Stimulated activated CD8-positive, alpha-beta memory T cell treated with anti-CD3 and anti-CD28 coated beads, Interleukin-4, amount 100 ng/mL, for 24 hours (primary cell): ENCODE measurements around the gene CAMKMT.

Source experiments
- DNase-seq: peaks from one replicate; pipeline ENCODE4 v3.0.0-alpha.2; 2020; ENCODE audit warnings: low read depth

The CAMKMT gene

DNA sequence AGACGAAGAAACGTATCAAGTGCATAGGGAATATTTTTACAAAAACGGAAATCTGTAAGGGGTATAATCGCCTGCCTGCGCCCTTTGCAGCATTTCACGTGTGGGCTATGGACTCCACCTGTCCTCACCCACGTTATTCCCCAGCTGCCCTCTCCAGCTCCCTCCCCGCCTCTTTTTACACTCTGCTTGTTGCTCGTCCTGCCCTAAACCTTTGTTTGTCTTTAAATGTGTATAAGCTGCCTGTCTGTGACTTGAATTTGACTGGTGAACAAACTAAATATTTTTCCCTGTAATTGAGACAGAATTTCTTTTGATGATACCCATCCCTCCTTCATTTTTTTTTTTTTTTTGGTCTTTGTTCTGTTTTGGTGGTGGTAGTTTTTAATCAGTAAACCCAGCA lies 410.4 kb downstream of the CAMKMT start:
- no peak for DNase-seq

DNA sequence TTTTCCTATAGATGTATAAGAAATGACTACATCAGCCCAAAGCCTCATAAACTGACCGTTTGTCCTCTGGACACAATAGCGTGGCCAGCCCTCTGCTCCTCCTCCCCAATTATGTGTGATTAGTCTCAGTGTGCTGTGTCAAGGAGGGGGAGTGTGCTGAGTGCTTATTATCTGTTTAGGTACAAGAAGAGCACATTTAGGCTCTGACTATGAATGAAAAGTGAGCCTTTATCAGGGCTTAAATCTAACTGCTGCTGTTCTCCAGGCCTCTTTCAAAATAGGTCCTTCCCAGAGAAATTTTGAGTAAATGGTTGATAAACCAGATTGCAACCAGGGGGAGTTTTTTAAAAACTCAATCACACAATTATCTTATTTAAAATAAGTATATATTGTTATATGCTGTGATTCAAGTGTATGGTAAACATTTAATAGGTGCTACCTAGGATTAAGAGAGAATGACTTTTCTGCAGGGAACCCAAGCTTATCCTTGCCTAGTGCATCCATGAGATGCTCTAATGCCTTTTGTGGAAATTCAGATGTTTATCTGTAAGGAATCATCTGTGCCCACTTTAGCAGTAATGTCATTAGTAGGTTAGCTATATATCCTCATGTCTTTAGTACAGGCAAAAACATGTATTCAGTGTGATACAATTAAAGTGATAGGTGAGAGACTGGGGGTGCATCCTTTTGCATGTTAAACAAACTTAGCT lies 411.1 kb downstream of the CAMKMT start:
- no peak for DNase-seq

DNA sequence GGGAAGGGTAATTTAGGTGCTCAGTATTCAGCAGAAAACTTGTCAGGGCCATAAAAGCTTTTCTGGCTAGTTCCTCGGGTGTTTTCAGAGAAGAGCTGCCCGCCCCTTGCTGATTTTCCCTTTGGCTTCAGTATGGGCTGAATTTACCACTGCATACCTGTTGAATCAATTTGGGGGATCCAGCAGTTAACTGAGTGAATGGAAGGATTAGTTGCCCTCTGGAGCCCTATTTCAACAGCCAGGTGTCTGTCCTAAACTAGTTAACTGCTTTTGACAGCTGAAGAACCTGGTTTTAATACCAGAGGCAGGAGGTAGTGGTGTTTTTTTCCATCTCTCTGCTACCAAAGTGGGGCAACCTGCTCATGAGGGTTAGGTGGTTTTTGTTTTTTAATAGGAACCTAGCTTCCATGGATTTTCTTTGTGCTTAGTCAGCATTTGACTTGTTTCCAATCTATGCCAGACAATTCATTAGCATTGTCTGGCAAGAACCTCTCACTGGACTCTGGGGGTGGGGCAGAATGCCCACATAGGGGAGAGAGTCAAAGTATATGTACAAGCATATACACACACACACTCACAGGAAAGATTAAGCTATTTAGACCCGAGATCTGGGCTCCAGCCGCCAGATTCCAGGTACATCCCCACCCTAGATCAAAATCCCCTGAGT lies 413.2 kb downstream of the CAMKMT start:
- no peak for DNase-seq

DNA sequence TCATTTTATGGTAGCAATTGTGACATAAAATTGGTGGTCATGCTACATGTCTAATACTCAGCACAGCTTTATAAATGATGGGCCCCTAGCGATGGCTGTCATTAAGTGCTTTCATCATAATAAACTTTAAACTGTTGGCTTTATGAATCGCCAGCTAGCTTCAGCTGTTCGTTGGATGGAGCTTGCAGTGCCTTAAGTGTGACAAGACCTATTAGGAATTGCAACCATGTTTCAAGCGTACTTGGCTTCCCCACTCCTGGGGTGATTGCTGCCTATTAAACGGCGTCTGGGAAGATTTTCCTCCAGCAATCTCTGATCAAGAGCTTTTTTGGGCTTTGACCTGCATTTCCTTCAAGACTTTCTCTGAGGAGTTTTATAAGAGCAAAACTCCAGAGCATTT lies 415.3 kb downstream of the CAMKMT start:
- DNase-seq = no peak

DNA sequence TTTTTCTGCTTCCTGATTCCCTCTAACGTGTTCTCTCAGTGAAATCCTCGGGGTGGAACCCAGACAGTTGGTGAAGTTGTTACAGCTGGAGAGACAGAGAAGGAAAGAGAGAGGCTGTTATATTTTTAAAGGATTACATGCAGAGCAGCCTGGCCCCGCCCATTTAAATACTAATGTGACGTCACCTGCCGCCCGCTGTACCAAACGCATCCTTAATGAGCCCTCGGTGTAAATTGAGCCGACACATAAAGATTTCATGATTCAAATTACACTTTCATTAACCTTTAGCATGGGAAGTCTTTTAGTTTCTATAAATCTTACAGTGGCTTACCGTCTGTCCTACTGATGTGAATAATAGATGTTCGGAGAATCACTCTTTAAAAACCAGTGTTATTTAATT lies 415.8 kb downstream of the CAMKMT start:
- DNase-seq = no peak

DNA sequence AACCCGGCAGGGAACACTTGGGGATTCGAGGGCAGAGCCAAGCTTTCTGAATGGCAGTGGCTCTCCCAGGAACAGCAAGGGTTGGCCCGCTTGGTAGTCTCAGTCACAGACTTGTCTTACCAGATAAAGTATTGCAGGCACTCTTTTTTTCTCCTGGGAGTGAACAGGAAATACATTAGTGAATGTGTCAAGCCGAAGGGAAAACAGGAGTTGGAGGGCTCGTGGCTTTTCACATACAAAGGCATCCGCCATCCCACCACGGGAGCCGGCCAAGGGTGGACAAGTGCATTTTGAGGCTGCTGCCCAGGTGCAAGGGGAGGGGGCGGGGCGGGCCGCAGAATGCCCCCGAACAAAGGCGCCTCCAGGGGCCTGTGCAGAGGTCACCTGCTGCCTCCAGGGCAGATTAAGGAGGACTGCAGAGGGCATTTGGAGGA lies 416.5 kb downstream of the CAMKMT start:
- no peak for DNase-seq

DNA sequence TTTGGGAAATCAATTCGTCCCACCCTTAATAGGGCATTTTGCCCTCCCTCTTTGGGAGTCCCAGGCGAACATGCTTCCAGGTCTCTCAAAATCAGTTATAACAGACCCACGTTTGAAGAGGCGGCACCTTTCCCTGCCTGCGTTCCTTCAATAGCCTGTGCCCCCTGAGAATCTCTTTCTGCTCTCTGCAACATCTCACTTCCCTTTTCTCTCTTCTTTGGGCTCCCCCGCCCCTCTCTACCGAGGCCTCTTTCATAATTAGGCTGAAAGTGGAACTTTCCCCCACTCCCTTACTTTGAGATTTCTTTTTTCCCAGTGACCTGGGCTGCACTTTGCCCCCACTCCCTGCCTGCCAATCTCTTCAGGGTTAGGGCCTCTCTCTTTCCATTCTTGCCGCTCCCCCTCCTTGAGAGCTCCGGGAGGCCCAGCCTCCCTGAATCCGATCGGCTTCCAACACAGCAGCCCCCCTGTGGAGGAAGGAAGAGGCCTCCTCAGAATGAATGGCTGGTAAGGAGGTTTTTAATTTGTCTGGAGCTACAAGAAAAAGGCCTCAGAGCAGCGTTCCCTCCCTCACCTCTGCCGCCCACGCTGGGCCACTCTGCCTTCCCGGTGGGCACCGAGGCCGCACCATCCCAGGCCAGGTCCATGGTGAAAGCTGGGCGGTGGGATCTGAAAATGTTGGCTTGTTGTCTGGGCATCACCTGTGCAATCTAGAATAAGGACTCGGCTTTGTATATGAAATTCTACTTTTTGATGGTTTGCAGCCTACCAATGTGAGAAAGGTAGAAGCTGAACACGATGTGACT lies 417.1 kb downstream of the CAMKMT start:
- no peak for DNase-seq

DNA sequence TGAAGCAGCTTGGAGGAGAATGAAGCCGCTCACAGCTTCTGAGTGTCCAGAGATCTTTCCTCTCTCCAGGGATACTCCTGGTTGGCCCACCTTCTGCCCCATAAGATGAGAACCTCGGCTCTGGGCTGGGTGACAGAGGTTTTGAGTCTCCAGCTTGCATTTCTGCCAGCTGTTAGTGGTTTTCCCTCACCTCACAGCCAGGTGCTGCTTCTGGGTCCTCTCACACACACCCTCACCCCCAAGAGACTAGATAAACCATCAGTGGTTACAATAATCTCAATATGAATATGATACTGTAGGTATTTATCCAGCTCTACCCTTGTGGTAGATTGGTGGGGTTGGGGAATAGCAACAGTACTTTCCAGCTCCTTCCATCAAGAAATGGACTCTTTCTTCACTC lies 418.0 kb downstream of the CAMKMT start:
- DNase-seq = no peak

DNA sequence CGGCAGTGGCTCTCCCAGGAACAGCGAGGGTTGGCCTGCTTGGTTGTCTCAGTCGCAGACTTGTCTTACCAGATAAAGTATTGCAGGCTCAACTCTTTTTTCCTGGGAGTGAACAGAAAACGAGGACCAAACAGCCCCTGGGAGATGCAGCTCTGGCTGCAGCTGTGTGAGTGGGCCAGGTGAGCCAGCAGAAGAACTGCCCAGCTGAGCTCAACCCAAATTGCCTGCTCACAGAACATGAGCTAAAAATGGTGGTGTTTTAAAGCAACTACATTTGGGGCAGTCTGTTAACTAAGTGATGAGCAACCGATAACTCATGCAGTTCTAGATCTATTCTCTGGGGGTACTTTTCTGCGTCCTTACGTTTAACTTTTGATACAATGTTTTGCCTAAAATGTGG lies 418.7 kb downstream of the CAMKMT start:
- DNase-seq = no peak

DNA sequence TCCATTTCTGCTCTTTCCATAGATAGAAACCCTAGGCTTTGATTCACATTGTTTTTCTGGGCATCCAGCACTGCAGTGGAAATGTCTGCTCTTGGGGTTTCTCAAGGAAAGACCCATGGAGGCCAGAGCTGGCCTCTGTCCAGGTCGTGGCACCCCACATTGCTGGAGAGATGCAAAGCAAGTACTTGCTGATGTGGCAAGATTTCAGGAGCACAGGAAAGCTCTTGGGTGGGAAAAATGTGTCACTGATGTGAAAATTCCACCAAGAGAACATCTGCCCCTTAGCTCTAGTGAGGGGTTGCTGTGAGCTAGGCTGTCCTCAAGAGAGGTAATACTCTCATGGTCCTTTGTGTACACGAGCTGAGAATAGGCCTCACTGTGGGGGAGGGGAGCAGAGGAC lies 423.7 kb downstream of the CAMKMT start:
- no peak for DNase-seq

DNA sequence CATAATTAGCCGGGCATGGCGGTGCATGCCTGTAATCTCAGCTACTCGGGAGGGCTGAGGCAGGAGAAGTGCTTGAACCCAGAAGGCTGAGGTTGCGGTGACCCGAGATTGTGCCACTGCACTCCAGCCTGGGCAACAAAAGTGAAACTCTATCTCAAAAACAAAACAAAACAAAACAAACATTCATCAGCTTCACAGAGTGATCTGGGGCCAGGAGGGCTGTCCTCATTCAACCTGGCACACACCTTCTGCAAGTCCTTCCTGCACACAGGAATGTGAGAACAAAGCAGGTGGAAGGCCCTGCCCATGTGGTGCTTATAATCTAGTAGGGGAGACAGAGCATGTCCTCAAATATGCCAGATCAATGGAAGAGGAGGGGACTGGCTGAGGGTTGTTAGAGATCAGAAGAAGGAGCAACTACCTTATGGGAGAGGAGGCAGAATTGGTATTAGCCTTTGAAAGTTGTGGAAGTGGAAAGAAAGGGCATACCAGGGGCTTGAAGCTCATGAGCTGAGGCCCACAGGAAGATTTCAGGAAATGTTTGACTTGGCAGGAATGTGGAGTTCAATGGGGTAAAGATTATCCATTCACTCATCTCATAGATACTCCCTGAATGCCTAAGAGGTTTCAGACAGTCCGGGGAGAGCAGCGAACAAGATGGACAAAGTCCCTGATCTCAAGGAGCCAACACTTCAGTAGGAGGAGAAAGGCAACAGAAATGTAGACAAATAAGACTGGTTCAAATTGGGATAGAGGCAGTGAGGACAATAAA lies 424.5 kb downstream of the CAMKMT start:
- DNase-seq = no peak

DNA sequence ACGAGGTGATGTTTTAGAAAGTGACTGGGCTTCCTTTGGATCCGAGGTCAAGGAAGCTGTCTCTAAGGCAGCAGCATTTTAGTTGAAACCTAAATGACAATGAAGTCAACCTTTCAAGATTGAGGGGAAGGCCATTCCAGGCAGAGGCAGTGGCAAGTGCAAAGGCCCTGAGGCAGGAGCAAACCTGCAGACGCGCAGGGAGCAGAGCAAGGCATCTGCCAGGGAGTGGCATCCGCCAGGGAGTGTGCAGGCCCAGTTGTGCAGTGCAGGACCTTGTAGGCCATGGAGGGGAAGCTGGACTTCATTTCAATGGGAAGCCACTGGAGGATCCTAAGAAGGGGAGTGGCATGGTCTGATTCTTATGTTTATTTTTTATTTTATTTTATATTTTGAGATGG lies 425.1 kb downstream of the CAMKMT start:
- no peak for DNase-seq

DNA sequence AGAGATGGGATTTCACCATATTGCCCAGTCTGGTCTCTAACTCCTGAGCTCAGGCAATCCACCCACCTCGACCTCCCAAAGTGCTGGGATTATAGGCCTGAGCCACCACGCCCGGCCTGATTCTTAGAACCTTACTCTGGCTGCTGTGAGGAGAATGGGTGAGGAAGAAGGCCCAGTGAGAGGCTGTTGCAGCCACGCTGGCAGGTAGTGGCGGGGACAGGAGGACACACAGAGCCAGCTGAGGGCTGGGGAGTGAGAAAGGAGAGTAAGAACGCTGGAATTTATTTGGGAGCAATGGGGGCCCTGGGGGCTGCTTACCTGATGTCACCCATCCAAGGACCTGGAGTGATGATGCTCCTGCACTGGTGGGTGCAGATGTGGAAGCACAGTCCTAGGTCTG lies 425.9 kb downstream of the CAMKMT start:
- DNase-seq = no peak

DNA sequence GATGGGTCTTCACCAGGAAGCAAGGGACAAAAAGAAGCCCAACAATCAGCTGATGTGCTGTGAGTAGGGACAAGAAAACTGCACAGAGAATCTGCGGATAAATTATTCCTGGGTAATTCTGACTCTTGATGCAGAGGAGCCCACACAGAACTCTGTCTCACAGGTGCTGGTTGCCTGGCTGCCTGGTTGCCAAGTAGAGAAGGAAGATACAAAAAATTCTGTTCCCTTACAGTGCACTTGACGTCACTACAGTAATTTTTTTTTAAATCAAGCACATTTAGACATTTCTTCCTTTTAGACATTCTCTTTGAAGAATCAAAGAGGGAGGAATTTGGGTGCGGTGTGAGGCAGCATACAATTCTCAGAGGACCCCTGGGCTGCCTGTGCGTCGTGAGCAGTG lies 427.7 kb downstream of the CAMKMT start:
- no peak for DNase-seq

DNA sequence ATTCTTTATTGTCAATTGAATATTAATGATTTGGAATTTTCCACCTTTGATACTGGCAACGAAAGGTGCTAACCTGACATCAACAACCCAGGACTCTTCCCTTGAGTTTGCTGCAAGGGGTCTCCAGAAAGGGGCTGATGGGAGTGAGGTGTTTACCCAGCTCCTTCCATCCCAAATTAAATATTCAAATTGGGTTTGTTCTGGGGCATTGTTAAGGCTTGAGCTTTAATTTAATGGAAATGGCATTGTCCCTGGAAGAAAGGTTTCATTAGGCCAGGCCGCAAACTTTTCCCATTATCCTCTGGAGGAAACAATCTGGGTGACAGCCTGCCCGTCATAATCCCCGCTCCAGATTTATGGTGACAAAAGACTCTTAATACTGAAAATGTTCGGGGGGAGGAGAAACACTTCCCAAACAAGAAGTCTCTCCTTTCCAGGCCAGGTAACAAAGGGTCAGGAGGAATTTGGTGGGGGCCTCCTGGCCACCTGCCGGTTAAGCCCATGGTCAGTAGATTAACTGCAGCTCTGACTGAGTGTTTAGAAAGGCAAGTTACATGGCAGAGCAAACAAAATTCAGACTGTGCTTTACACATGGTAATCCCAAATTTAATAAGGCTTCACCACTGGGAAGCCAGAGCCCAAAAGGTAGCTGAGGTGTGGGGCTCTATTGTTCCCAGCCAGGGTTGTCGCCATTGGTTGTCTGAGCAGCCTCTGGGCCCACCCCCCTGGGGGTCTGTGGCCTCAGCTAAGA lies 428.4 kb downstream of the CAMKMT start:
- DNase-seq = no peak

DNA sequence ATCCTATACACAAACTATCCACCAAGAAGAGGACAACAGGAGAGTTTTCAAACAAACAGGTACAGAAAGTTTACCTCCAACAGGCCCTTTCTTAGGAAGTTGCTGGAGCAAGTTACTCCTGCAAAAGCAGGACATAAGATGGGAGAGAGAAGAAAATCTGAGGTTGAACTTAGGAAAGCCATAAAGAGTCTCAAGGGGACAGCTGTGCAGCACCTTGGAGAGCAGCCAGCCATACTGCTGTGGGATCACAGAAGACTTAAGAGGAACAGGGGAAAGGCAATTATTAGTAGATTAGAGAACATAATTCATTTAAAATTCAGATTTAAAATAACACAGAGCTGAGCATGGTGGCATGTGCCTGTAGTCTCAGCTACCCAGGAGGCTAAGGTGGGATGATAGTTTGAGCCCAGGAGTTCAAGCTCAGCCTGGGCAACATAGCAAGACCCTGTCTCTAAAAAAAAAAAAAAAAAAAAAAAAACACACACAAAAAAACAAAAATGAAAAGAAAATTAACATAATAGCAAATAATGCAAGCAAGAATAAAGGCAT lies 431.6 kb downstream of the CAMKMT start:
- DNase-seq = no peak

DNA sequence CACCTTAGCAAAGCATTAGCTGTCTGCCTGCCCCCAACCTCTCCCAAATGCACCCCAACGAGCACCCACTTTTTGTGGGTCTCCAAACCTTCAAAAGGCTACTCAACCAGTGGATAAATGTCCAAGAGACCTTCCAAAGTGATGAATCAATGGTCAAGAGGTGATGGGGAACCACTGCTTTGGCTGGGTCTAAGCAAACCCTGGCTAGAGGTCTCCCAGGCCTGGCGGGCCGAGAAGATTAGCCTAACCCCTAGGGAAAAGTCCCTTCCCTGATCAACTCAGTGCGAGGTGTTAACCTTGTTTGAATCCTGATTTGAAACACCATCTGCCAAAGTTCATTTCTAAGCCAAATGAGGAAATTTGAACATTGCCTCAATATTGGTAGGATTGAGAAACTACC lies 435.0 kb downstream of the CAMKMT start:
- no peak for DNase-seq

DNA sequence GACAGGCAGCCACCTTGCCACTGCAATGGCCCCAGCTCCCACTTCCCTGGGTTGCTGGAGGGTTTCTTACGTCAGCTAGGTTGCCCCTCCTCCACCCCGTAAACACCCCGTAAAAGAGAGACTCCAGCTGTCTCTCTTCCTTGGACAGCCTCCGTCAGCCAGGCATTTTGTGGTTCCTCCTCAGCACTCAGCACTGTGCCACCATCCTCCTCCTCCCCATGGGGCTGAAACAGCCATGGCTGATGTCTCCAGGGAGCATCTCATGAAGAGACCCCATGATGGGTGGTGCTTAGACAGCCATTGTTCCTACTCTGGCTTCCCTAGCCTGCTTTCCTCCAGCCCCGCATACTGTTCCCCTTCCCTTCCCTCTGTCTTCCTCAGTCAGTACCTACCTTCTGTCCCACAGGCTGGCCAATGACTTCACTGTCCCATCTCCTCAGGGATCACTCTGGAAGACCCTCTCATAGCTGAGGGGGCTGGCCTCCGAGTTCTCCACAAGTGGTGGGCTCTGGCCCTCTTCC lies 436.5 kb downstream of the CAMKMT start:
- DNase-seq = no peak

DNA sequence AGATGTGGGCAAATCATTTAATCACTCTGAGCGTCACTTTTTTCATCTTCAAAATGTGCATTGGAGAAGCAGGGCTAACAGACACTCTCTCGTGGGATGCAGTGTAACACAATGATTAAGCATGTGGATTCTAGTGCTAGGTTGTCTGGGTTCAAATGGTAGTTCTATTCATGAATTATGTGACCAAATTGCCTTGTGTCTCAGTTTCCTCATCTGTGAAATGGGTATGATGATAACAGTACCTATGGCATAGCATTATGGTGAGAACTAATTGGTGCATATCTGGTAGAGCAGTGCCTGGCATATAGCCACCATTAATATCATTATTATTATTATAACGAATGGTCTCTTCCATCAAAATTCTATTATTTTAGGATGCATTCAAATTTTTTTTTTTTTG lies 437.4 kb downstream of the CAMKMT start:
- DNase-seq = no peak

DNA sequence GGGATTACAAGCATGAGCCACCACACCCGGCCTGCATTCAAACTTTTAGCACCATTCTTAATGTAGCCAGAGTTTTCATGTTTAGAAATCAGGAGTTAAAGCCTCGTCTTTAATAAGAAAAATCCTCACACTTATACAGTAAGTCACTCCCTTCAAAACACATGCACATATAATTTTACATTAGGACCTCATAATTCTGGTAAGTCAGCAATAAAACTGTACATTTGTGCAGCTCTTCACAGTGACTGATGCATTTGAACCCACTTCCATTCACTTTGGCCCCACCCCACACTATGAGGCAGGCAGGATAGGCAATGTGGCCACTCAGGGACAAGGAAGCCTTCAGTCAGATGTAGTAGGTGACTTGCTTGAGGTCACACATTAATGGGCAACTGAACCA lies 438.0 kb downstream of the CAMKMT start:
- no peak for DNase-seq

DNA sequence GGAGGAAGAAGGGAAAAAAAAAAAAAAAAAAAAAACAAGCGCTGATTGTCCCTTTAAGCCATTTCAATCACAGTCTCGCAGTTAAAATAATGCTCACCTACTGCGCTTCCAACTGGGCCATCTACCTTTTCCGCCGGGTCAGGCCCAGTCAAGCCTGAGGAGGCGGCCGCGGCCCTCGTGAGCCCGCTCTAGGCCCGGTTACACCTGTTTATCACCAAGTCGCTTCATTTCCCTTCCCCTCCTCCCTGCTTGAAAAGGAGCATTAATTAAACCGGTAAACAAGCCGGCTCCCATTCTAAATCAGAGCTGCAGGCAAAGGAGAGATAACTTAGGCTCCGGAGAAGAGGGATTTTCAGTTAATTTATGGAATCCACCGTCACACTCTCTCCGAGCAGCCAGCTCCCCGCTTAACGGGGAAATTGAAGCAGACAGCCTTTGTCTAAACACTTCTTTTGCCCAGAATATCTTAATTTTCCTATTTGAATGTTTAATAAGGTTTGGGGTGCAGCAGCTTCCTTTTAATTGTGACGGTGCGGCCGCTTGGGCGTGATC lies 439.6 kb downstream of the CAMKMT start:
- no peak for DNase-seq
